GM20431 (cell line): ENCODE measurements around the gene SRPK1.

Experiments
- in situ Hi-C: fragments of 300-500 bp; cut with MseI, MboI; formaldehyde crosslinking; loops from one replicate; pipeline ENCODE4 v1.15.0; 2020; ENCODE audit warnings: low sequenced_read_pairs; ENCODE audit not compliant: unreplicated experiment

Gene SRPK1

GRCh38 chr6:35905141-35905785 is 15.6 kb downstream of the SRPK1 start:
- in situ Hi-C loops: no loop called here

DNA sequence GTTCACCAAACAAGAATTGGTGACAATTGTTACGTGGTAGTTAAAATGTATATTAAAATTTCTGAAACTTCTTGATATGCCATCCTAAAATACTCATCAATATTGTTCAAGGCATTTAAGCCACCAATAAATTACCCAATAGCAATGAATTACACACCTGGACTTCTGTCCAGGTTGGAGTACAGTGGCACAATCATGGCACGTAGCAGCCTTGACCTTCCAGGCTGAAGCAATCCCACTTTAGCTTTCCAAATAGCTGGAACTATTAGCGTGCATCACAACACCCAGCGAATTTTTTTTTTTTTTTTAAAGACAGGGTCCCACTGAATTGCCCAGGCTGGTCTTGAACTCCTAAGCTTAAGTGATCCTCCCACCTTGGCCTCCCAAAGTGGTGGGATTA is 17.2 kb downstream of the SRPK1 start:
- in situ Hi-C loops: no loop called here

GRCh38 chr6:35900448-35900847 is 20.4 kb downstream of the SRPK1 start:
- in situ Hi-C loops: no loop called here

GRCh38 chr6:35898003-35898402 is 22.9 kb downstream of the SRPK1 start:
- in situ Hi-C loops: no loop called here

GRCh38 chr6:35897486-35897885 is 23.4 kb downstream of the SRPK1 start:
- in situ Hi-C loops: no loop called here

GRCh38 chr6:35897036-35897435 is 23.9 kb downstream of the SRPK1 start:
- in situ Hi-C loops: no loop called here

GRCh38 chr6:35896228-35896627 is 24.7 kb downstream of the SRPK1 start:
- in situ Hi-C loops: no loop called here

DNA sequence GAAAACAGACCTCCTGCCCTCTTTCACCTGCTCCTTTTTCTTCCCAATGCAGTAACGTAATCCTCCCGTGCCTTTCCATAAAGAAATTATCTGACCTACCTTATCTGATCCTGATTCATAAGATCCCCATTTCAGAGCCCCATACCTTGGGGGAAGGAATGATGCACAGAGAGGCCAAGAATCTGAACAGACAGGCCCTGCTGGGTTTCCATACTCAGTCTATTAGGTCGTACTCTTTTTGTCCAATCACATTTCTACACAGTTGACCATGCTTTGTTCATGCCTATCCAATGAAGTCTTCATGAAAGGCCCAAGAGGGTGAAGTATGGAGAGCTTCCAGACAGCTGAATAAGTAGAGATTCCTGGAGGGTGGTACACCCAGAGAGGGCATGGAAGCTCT is 25.3 kb downstream of the SRPK1 start:
- in situ Hi-C loops: no loop called here

- in situ Hi-C loops: no loop called here
These were observed 26.1 kb downstream of the SRPK1 start for GRCh38 chr6:35894776-35895175.

DNA sequence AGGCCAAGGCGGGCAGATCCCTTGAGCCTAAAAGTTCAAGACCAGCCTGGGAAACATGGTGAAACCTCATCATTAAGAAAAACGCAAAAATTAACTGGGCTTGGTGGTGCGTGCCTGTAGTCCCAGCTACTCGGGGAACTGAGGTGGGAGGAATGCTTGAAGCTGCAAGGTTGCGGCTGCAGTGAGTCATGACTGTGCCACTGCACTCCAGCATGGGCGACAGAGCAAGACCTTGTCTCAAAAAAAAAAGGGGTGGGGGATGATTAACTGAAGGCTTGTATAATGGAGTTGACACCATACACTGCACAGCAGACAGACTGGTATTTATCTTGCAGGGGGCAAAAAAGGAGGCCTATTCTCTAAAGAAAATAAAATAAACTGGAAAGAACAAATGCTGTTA is 27.7 kb downstream of the SRPK1 start:
- in situ Hi-C loops: no loop called here

DNA sequence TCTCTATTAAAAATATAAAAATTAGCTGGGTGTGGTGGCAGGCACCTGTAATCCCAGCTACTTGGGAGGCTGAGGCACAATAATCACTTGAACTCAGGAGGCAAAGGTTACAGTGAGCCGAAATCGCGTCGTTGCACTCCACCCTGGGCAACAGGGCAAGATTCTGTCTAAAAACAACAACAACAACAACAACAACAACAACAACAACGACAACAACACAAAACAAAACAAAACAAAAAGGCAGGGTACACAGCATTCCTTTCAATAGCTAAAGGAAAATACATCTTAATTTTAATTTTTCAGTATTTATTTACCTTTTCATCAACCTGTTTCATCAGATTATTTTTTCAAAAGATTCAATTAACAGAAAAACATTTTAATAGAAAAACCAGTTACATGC is 28.4 kb downstream of the SRPK1 start:
- in situ Hi-C loops: no loop called here

DNA sequence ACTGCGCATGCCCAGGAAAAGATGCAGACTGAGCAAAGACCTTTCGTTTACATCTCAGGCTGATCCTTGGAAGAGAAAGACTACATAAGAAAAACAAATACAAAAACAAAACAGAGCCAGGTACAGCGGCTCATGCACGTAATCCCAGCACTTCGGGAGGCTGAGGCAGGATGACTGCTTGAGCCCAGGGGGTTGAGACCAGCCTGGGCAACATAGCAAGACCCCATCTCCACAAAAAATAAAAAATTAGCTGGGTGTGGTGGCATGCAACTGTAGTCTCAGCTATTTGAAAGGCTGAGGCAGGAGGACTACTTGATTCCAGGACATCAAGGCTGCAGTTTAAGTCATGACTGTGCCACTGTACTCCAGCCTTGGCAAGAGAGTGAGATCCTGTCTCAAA is 41.7 kb downstream of the SRPK1 start:
- in situ Hi-C loops: no loop called here

- in situ Hi-C loops: no loop called here
These were observed 44.0 kb downstream of the SRPK1 start for GRCh38 chr6:35876902-35877301.

GRCh38 chr6:35874730-35875129 is 46.2 kb downstream of the SRPK1 start:
- in situ Hi-C loops: no loop called here

DNA sequence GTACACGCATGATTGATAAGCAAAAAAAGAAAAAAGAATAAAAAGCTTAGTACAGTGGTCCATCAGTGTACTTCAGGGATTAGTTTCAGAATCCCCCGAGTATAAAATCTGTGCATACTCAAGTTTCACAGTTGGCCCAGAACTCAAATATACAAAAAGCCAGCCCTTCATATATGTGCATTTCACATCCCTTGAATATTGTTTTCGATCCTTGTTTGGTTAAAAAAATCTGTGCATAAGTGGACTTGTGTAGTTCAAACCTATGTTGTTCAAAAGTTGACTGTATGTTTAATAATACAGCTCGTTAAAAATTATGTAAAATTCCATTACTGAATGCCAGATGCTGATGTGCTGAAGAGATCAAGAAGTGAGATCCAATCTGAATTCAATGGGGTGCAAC is 61.5 kb downstream of the SRPK1 start:
- in situ Hi-C loops: no loop called here

DNA sequence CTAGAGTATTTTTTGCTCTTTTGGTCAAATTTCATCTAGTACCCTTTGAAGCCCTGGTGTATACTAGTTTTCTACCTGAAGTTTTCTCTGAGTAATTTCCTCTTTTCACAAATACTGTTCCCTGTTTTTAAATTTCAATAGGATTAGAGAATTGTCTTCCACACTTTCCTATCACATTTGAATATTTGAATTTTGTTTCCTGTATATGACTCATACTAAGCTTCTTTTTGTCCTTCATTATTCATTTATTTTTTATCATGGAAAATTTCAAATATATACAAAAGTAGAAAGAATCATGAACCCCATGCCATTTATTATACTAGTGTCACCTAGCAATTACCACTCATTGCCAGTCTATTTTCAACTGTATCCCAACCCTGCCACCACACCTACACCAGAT is 63.0 kb downstream of the SRPK1 start:
- in situ Hi-C loops: no loop called here

GRCh38 chr6:35856250-35856649 is 64.6 kb downstream of the SRPK1 start:
- in situ Hi-C loops: no loop called here

DNA sequence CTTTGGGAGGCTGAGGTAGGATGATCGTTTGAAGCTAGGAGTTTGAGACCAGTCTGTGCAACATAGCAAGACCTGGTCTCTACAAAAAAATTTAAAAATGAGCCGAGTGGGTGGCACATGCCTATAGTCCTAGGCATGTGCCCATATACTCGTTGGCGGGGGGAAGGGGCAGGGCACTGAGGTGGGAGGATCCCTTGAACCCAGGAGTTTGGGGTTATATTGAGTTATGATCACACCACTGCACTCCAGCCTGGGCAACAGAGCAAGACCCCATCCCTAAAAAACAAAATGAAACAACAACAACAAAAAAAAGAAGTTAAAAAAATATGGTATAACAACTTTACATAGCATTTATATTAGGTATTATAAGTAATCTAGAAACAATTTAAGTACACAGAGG is 67.9 kb downstream of the SRPK1 start:
- in situ Hi-C loops: no loop called here

DNA sequence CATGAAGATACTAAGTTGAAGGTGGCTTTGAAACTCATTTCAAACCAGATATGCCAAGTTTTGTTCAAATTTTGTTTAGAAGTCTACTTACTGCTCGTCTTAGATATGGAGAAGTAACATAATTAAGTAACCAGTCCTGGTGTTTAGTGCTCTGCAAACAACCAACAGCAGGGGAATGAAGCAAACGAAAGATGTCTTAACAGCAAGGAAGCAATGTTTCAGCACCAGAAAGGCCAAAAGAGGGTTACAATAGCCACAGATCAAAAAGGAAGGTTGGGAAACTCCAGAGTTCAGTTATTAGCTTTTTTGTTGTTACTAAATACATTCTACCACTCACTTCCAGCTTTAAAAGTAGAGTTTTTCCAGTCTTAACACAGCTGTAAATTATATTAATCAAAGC is 70.7 kb downstream of the SRPK1 start:
- in situ Hi-C loops: no loop called here

DNA sequence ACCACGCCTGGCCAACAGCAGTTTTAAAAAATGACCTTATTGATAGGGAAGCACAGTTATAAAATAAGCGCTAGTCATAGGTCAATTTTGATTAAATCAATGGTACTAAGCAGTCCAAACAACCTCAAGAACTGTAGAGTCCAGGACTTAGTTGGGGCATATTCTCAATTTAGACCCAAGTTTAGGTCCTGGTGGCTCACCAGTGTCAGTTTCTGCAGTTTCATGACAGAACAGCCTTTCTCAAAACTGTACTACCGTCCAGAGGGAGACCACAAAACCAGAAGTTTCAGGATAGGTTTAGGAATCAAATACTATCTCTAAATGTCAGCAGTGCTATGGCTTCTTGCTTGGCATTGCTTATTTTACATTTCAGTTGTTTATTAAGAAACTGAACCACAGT is 76.6 kb downstream of the SRPK1 start:
- in situ Hi-C loops: no loop called here

- in situ Hi-C loops: no loop called here
These were observed 78.5 kb downstream of the SRPK1 start for GRCh38 chr6:35842381-35842780.

- in situ Hi-C loops: no loop called here
These were observed 81.9 kb downstream of the SRPK1 start for GRCh38 chr6:35839019-35839418.

GRCh38 chr6:35833536-35833935 is 87.4 kb downstream of the SRPK1 start:
- in situ Hi-C loops: no loop called here
